OCI-LY1 (cell line): Measurements from ENCODE around the gene ASCL5.

Source experiments
- EZH2 ChIP-seq: fragments of 200-600 bp; sonication (generic), shearing (Covaris generic); IDR thresholded peaks from 2 replicates; pipeline ENCODE4 v1.8.0; 2017; ENCODE audit warnings: borderline replicate concordance, mixed run types, mild to moderate bottlenecking, antibody characterized with exemption, low read length, moderate library complexity, mixed read lengths
- TF ChIP-seq, protein P1 (sequence below): fragments of 200-600 bp; sonication (generic), shearing (Covaris generic); IDR thresholded peaks from 2 replicates; pipeline ENCODE4 v1.5.1; 2017; ENCODE audit warnings: mild to moderate bottlenecking, antibody characterized with exemption, low read length, moderate library complexity, mixed read lengths

- TF ChIP-seq, protein P1, sequence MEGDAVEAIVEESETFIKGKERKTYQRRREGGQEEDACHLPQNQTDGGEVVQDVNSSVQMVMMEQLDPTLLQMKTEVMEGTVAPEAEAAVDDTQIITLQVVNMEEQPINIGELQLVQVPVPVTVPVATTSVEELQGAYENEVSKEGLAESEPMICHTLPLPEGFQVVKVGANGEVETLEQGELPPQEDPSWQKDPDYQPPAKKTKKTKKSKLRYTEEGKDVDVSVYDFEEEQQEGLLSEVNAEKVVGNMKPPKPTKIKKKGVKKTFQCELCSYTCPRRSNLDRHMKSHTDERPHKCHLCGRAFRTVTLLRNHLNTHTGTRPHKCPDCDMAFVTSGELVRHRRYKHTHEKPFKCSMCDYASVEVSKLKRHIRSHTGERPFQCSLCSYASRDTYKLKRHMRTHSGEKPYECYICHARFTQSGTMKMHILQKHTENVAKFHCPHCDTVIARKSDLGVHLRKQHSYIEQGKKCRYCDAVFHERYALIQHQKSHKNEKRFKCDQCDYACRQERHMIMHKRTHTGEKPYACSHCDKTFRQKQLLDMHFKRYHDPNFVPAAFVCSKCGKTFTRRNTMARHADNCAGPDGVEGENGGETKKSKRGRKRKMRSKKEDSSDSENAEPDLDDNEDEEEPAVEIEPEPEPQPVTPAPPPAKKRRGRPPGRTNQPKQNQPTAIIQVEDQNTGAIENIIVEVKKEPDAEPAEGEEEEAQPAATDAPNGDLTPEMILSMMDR = no peak
- no peak for TF ChIP-seq EZH2
Measured at GRCh38 chr1:201138311-201138840, 11.4 kb upstream of the ASCL5 start.
